ENCODE data around the gene CCDC110. TPM values are rescaled to one million over a fixed set of nuclear protein-coding genes. Genes with fewer than 3 reads are reported as not detected.
A peak's percentile ranks its signal among the peaks of the same experiment; 100 is the strongest.

CCDC110 gene
- total and polyA plus RNA-seq, 2 of the 13 experiments (the other 11 are each of a cell fraction or from before 2014, with no cell fraction given) = not detected

DNA sequence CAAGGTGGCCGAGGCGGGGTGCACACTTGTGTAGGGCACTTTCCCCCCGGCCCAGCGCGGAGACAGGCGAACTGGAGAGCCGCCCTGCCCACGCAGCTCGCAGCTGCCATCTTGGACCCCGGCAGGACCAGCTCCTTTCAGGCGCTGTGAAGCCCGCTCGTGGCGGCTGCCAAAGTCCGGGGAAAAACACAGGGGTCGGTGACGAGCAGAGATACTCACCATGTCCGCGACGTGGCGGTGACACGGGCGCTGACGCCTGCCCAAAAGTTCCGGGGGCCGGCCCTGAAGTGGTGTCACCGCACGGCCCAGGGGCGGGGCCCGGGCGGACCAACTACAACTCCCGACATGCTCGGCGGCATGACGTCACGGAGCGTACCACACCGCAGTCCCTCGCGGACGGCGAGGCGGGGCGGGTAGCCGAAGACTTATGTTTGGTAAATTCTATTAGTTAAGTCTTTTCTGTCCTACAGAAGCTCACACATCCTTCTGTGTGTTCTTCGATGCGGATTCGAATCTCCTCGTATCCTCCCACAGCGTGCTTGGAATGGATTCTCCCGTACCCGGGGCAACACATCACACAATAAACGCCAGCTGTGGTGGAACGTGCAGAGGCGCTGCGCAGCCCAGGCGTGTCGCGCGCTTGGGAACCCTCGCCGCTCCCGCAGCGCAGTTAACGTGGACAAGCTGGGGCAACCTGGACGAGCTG is 45.7 kb downstream of the CCDC110 start, which contains the start of gene UFSP2 (continued):
- 0 out of 2 replicates have a peak, but pooled peaks have one; percentile 24 for TF ChIP-seq ZNF256 (CRISPR knock-in tag; conservative IDR thresholded peaks at IDR 0.05)
- peak; percentile 72; the same call in 1 of the 2 replicates for TF ChIP-seq ZNF501 (CRISPR knock-in tag; IDR thresholded peaks at IDR 0.05)
- TF ChIP-seq PRPF4 (IDR thresholded peaks at IDR 0.05; ENCODE audit: low read depth, low read length, poor library complexity, severe bottlenecking) = no peak
- TF ChIP-seq ZNF280B (CRISPR knock-in tag; IDR thresholded peaks at IDR 0.05; ENCODE audit: borderline replicate concordance) = no peak
- TF ChIP-seq MBD4 (IDR thresholded peaks at IDR 0.05; ENCODE audit: borderline replicate concordance, low read length) = no peak
- no peak for TF ChIP-seq KLF16 (CRISPR knock-in tag; IDR thresholded peaks at IDR 0.05)
- TF ChIP-seq NKX3-1 (CRISPR knock-in tag; IDR thresholded peaks at IDR 0.05) = peak; percentile 21; the same call in 1 of the 2 replicates
- peak; percentile 66; the same call in 1 of the 2 replicates for TF ChIP-seq KLF15 (CRISPR knock-in tag; IDR thresholded peaks at IDR 0.05; ENCODE audit: borderline replicate concordance)
- TF ChIP-seq ZNF614 (CRISPR knock-in tag; IDR thresholded peaks at IDR 0.05; ENCODE audit: borderline replicate concordance) = no peak; the same call in 1 of the 2 replicates
- TF ChIP-seq, protein P1, sequence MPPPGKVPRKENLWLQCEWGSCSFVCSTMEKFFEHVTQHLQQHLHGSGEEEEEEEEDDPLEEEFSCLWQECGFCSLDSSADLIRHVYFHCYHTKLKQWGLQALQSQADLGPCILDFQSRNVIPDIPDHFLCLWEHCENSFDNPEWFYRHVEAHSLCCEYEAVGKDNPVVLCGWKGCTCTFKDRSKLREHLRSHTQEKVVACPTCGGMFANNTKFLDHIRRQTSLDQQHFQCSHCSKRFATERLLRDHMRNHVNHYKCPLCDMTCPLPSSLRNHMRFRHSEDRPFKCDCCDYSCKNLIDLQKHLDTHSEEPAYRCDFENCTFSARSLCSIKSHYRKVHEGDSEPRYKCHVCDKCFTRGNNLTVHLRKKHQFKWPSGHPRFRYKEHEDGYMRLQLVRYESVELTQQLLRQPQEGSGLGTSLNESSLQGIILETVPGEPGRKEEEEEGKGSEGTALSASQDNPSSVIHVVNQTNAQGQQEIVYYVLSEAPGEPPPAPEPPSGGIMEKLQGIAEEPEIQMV (CRISPR knock-in tag; IDR thresholded peaks at IDR 0.05; ENCODE audit: low read depth) = peak; percentile 87; the same call in 1 of the 2 replicates
- peak; percentile 80 for TF ChIP-seq TBX3 (IDR thresholded peaks at IDR 0.05; ENCODE audit: borderline replicate concordance)
- peak; percentile 70; the same call in 1 of the 2 replicates for TF ChIP-seq ZNF230 (CRISPR knock-in tag; IDR thresholded peaks at IDR 0.05)
- TF ChIP-seq ZFX (CRISPR knock-in tag; IDR thresholded peaks at IDR 0.05; ENCODE audit: low read depth) = peak; percentile 81
- no peak; the same call in 1 of the 2 replicates for TF ChIP-seq E2F5 (CRISPR knock-in tag; conservative IDR thresholded peaks at IDR 0.05)
- TF ChIP-seq ZBTB33 (CRISPR knock-in tag; IDR thresholded peaks at IDR 0.05) = 0 out of 2 replicates have a peak, but pooled peaks have one; percentile 3
- TF ChIP-seq, protein P2, sequence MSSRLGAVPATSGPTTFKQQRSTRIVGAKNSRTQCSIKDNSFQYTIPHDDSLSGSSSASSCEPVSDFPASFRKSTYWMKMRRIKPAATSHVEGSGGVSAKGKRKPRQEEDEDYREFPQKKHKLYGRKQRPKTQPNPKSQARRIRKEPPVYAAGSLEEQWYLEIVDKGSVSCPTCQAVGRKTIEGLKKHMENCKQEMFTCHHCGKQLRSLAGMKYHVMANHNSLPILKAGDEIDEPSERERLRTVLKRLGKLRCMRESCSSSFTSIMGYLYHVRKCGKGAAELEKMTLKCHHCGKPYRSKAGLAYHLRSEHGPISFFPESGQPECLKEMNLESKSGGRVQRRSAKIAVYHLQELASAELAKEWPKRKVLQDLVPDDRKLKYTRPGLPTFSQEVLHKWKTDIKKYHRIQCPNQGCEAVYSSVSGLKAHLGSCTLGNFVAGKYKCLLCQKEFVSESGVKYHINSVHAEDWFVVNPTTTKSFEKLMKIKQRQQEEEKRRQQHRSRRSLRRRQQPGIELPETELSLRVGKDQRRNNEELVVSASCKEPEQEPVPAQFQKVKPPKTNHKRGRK (CRISPR knock-in tag; IDR thresholded peaks at IDR 0.05) = no peak
- no peak for TF ChIP-seq MTF2 (CRISPR knock-in tag; IDR thresholded peaks at IDR 0.05; ENCODE audit: borderline replicate concordance)
- TF ChIP-seq ZNF674 (CRISPR knock-in tag; IDR thresholded peaks at IDR 0.05; ENCODE audit: low read depth) = no peak
- peak; percentile 82 for TF ChIP-seq ZNF275 (CRISPR knock-in tag; IDR thresholded peaks at IDR 0.05; ENCODE audit: borderline replicate concordance)
